ENCODE measurements around the gene MTMR6.

Gene MTMR6

GRCh38 chr13:25267715-25268114 is 19.6 kb downstream of the MTMR6 start:
- Mint-ChIP-seq H3K4me3 (no peak overlapping the region), H3K27me3 (ENCODE audit: low read depth, poor library complexity) (peaks cover 3% of the 10 kb centered on the region), H3K27ac (no peak overlapping the region), H3K4me1 (no peaks in the 10 kb centered on the region), H3K9me3 (no peaks in the 10 kb centered on the region), H3K36me3 (ENCODE audit: low read depth) (peaks cover 35% of the 10 kb centered on the region)
- TF ChIP-seq, protein P1, sequence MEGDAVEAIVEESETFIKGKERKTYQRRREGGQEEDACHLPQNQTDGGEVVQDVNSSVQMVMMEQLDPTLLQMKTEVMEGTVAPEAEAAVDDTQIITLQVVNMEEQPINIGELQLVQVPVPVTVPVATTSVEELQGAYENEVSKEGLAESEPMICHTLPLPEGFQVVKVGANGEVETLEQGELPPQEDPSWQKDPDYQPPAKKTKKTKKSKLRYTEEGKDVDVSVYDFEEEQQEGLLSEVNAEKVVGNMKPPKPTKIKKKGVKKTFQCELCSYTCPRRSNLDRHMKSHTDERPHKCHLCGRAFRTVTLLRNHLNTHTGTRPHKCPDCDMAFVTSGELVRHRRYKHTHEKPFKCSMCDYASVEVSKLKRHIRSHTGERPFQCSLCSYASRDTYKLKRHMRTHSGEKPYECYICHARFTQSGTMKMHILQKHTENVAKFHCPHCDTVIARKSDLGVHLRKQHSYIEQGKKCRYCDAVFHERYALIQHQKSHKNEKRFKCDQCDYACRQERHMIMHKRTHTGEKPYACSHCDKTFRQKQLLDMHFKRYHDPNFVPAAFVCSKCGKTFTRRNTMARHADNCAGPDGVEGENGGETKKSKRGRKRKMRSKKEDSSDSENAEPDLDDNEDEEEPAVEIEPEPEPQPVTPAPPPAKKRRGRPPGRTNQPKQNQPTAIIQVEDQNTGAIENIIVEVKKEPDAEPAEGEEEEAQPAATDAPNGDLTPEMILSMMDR (IDR thresholded peaks at IDR 0.05) = no peak
- no peak for DNase-seq

- TF ChIP-seq, protein P1 (IDR thresholded peaks at IDR 0.05) = no peak
- no peak overlapping the region for H3K27ac Mint-ChIP-seq
- peaks cover 3% of the 10 kb centered on the region for H3K27me3 Mint-ChIP-seq (ENCODE audit: low read depth, poor library complexity)
- H3K4me3 Mint-ChIP-seq = no peak overlapping the region
- peaks cover 26% of the 10 kb centered on the region for H3K36me3 Mint-ChIP-seq (ENCODE audit: low read depth)
- H3K9me3 Mint-ChIP-seq = no peaks in the 10 kb centered on the region
- no peak for DNase-seq
- no peaks in the 10 kb centered on the region for H3K4me1 Mint-ChIP-seq
These were observed 20.6 kb downstream of the MTMR6 start for GRCh38 chr13:25266706-25267105.

DNA sequence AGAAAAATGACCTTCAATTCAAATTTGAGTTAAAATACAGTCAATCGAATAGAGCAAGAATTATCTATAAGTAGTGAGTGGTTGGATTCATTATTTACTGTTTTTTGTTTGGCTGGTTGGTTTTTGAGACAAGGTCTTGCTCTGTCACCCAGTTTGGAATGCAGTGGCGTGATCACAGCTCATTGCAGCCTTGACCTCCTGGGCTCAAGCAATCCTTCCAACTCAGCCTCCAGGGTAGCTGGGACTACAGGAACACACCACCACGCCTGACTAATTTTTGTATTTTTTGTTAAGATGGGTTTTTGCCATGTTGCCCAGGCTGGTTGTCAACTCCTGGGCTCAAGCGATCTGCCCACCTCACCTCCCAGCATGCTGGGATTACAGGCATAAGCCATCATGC is 25.0 kb downstream of the MTMR6 start:
- DNase-seq = no peak
- Mint-ChIP-seq H3K27me3 (ENCODE audit: low read depth, poor library complexity) (peaks cover under 1% of the 10 kb centered on the region), H3K9me3 (no peaks in the 10 kb centered on the region), H3K36me3 (ENCODE audit: low read depth) (peaks cover 32% of the 10 kb centered on the region), H3K4me3 (no peak overlapping the region), H3K27ac (no peak overlapping the region), H3K4me1 (no peaks in the 10 kb centered on the region)
- TF ChIP-seq, protein P1 (IDR thresholded peaks at IDR 0.05) = no peak

DNA sequence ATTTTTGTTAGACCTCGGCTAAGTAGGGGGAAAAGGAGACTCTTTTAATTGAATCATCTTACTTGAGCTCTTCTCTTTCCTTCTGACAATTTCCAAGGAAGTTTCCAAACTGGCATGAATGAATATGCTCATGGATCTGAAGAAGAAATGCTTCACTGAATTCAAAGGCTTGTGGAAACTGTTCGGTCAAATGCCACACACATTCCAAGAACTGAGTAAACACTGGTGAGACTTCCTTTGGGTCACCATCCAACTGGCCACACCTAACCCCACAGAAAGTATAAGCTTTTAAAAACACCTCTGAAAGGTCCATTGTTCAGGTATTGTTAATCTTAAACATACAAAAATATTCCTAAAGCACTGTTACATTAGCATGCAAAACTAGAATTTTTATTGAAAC is 33.6 kb downstream of the MTMR6 start:
- TF ChIP-seq, protein P1 (IDR thresholded peaks at IDR 0.05) = no peak
- no peaks in the 10 kb centered on the region for H3K9me3 Mint-ChIP-seq
- no peaks in the 10 kb centered on the region for H3K27me3 Mint-ChIP-seq (ENCODE audit: low read depth, poor library complexity)
- no peak overlapping the region for H3K4me3 Mint-ChIP-seq
- H3K36me3 Mint-ChIP-seq (ENCODE audit: low read depth) = peaks cover 31% of the 10 kb centered on the region
- H3K27ac Mint-ChIP-seq = peak overlapping the region; percentile 19
- DNase-seq = no peak
- no peaks in the 10 kb centered on the region for H3K4me1 Mint-ChIP-seq

DNA sequence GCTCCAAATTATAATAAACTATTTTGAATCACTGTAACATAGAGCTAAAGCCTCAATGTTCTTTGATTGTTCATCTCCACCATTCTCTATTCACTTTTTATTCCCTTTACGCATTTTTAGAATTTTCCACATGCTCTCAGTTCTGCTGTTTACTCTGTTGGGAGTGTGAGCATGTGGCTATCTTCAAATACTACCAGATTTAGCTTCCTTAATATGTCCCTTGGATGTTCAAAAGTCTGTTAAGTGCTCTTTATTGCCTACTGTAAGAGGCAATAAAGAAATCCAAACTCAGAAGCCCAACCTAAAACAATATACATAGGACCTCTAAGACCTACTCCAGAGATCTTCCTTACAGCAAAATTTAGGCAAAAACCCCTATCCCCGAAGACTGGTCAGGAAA is 34.5 kb downstream of the MTMR6 start:
- Mint-ChIP-seq H3K36me3 (ENCODE audit: low read depth) (peaks cover 30% of the 10 kb centered on the region), H3K27me3 (ENCODE audit: low read depth, poor library complexity) (no peaks in the 10 kb centered on the region), H3K4me3 (no peak overlapping the region), H3K27ac (no peak overlapping the region), H3K4me1 (no peaks in the 10 kb centered on the region), H3K9me3 (no peaks in the 10 kb centered on the region)
- TF ChIP-seq, protein P1 (IDR thresholded peaks at IDR 0.05) = no peak
- no peak for DNase-seq

DNA sequence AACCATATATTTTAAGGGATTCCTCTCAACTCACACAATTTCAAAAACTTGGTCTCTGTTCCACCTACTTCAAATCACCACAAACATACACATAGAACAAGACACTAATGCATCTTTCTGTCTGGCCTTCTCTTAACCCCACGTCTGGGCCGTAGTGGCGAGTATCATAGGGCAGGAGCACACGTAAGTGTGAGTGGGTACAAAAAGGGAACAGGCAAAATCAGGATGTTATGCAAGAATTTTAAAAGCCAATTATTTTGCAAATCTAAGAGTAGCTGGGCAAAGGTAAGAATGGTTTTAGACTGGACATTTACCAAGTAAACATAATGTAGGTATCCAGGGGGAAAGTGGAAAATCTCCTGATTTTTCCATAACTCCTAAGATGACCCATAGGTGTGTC is 35.1 kb downstream of the MTMR6 start:
- Mint-ChIP-seq H3K9me3 (no peaks in the 10 kb centered on the region), H3K27me3 (ENCODE audit: low read depth, poor library complexity) (no peaks in the 10 kb centered on the region), H3K36me3 (ENCODE audit: low read depth) (peaks cover 25% of the 10 kb centered on the region), H3K4me1 (no peaks in the 10 kb centered on the region), H3K4me3 (no peak overlapping the region), H3K27ac (no peak overlapping the region)
- DNase-seq = no peak
- TF ChIP-seq, protein P1 (IDR thresholded peaks at IDR 0.05) = no peak

All from nephron progenitor cell (in vitro differentiated cells).